Thyroid gland (tissue), 4 donors: ENCODE results near the gene RGS1.

ENCODE experiments used
- POLR2A ChIP-seq, 2 donors: fragments of 450-650 bp; IDR thresholded peaks; one replicate each; pipeline ENCODE4 v1.6.1; 2017; ENCODE audit warnings: antibody characterized with exemption in 2 of 2, mild to moderate bottlenecking in 2 of 2, moderate library complexity in 1 of 2
- TF ChIP-seq, protein P1 (sequence below), 6 experiments: fragments of 200-600 bp in 3 of 6; fragments of 450-650 bp in 3 of 6; sonication (generic) in 3 of 6; IDR thresholded peaks; one replicate each; pipeline ENCODE4 v1.5.1; 2016 to 2019; ENCODE audit warnings: antibody characterized with exemption in 6 of 6, mild to moderate bottlenecking in 2 of 6, inconsistent platforms in 1 of 6, moderate library complexity in 1 of 6

DNA sequence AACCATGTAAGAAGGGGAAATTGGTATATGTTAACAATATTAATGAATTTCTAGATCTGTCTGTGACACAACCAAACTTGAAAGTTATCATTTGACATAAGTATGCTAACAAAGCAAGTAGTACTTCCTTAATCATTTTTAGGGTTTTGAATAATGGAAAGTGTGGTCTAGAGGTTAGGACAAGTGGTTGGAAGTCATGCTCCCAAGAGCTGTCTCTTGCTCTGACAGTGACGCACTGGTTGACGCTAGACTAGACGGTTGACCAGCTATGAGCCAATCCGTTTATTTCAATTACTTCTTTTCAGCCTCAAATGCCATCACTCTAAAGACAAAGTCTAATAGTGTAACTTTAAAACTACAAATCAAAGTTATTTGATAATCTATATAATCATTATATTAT is 20.7 kb upstream of the RGS1 start:
- TF ChIP-seq, protein P1, sequence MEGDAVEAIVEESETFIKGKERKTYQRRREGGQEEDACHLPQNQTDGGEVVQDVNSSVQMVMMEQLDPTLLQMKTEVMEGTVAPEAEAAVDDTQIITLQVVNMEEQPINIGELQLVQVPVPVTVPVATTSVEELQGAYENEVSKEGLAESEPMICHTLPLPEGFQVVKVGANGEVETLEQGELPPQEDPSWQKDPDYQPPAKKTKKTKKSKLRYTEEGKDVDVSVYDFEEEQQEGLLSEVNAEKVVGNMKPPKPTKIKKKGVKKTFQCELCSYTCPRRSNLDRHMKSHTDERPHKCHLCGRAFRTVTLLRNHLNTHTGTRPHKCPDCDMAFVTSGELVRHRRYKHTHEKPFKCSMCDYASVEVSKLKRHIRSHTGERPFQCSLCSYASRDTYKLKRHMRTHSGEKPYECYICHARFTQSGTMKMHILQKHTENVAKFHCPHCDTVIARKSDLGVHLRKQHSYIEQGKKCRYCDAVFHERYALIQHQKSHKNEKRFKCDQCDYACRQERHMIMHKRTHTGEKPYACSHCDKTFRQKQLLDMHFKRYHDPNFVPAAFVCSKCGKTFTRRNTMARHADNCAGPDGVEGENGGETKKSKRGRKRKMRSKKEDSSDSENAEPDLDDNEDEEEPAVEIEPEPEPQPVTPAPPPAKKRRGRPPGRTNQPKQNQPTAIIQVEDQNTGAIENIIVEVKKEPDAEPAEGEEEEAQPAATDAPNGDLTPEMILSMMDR (IDR thresholded peaks at IDR 0.05), result no peak
- no peak for TF ChIP-seq POLR2A (IDR thresholded peaks at IDR 0.05)
